GM23338 (cell line): ENCODE results near the gene CDH23. TPM values are rescaled to one million over a fixed set of nuclear protein-coding genes. Genes with fewer than 3 reads are reported as not detected.

ENCODE experiments used
- ATAC-seq: fragments of 200-7000 bp; cut with Tn5 transposase; 3 replicates; pipeline ENCODE4 v1.9.1; 2020
- DNase-seq: peaks from one replicate; pipeline ENCODE4 v3.0.0-alpha.2; 2015; ENCODE audit warnings: low spot score
- H2AFZ ChIP-seq: fragments of 200-600 bp; sonication (generic); 2 replicates; pipeline ENCODE4 v1.8.0; 2016; ENCODE audit warnings: antibody characterized with exemption, mild to moderate bottlenecking, moderate library complexity
- H3F3A ChIP-seq: fragments of 200-600 bp; sonication (generic); replicated peaks from 2 replicates; pipeline ENCODE4 v1.8.0; 2017; ENCODE audit warnings: antibody characterized with exemption, mixed run types, low read depth
- H3K27ac ChIP-seq: fragments of 200-600 bp; sonication (generic); 2 replicates; pipeline ENCODE4 v1.6.1; 2016; ENCODE audit warnings: low read depth
- H3K27me3 ChIP-seq: fragments of 200-600 bp; sonication (generic); 2 replicates; pipeline ENCODE4 v1.8.0; 2016; ENCODE audit warnings: mild to moderate bottlenecking, mixed run types, moderate library complexity; ENCODE audit not compliant: insufficient read depth
- H3K36me3 ChIP-seq: fragments of 200-600 bp; sonication (generic); 2 replicates; pipeline ENCODE4 v1.8.0; 2016; ENCODE audit warnings: mild to moderate bottlenecking; ENCODE audit not compliant: insufficient read depth
- H3K4me1 ChIP-seq: fragments of 200-600 bp; sonication (generic); 2 replicates; pipeline ENCODE4 v1.8.0; 2016; ENCODE audit warnings: mild to moderate bottlenecking, moderate library complexity; ENCODE audit not compliant: insufficient read depth
- H3K4me2 ChIP-seq: fragments of 200-600 bp; sonication (generic); 2 replicates; pipeline ENCODE4 v1.7.1; 2017; ENCODE audit warnings: mixed run types
- H3K4me3 ChIP-seq: fragments of 200-600 bp; sonication (generic); 2 replicates; pipeline ENCODE4 v1.6.1; 2016; ENCODE audit warnings: mixed run types
- H3K79me2 ChIP-seq: fragments of 200-600 bp; sonication (generic); replicated peaks from 2 replicates; pipeline ENCODE4 v1.8.0; 2017; ENCODE audit warnings: mild to moderate bottlenecking; ENCODE audit not compliant: insufficient read depth
- H3K9me2 ChIP-seq: fragments of 200-600 bp; sonication (generic); 2 replicates; pipeline ENCODE4 v1.8.0; 2017; ENCODE audit not compliant: insufficient read depth
- H4K20me1 ChIP-seq: fragments of 200-600 bp; sonication (generic); replicated peaks from 2 replicates; pipeline ENCODE4 v1.8.0; 2017; ENCODE audit warnings: mild to moderate bottlenecking; ENCODE audit not compliant: insufficient read depth
- H3K27ac Mint-ChIP-seq: 2 replicates; pipeline ENCODE4 v1.8.0; 2020; ENCODE audit warnings: inconsistent platforms, mild to moderate bottlenecking, moderate library complexity, mixed read lengths
- H3K27me3 Mint-ChIP-seq: 3 replicates; pipeline ENCODE4 v1.8.0; 2022; ENCODE audit warnings: low read depth, mild to moderate bottlenecking, moderate library complexity, mixed read lengths, inconsistent platforms; ENCODE audit not compliant: insufficient read depth, poor library complexity
- H3K36me3 Mint-ChIP-seq: 3 replicates; pipeline ENCODE4 v1.8.0; 2021; ENCODE audit warnings: low read depth, mild to moderate bottlenecking, inconsistent platforms, moderate library complexity, mixed read lengths
- H3K4me1 Mint-ChIP-seq: 3 replicates; pipeline ENCODE4 v1.8.0; 2020; ENCODE audit warnings: mild to moderate bottlenecking, inconsistent platforms, mixed read lengths
- H3K4me3 Mint-ChIP-seq: 3 replicates; pipeline ENCODE4 v1.8.0; 2021; ENCODE audit warnings: moderate library complexity, mild to moderate bottlenecking, inconsistent platforms, mixed read lengths
- H3K9me3 Mint-ChIP-seq: 3 replicates; pipeline ENCODE4 v1.8.0; 2020; ENCODE audit warnings: moderate library complexity, mild to moderate bottlenecking, inconsistent platforms, mixed read lengths
- CREB1 ChIP-seq: fragments of 250-450 bp; sonication (Bioruptor Pico); IDR thresholded peaks from 2 replicates; pipeline ENCODE4 v1.5.0; 2020; ENCODE audit warnings: low read depth, mild to moderate bottlenecking, moderate library complexity
- CTCF ChIP-seq, 2 experiments: fragments of 200-600 bp in 1 of 2; sonication (generic) in 1 of 2; conservative IDR thresholded peaks; 2 replicates each; pipeline versions ENCODE4 v1.5.1 to v1.6.1; 2016 to 2017; ENCODE audit warnings: antibody characterized with exemption in 2 of 2, low read depth in 2 of 2, mild to moderate bottlenecking in 2 of 2, moderate library complexity in 1 of 2
- ETS1 ChIP-seq: IDR thresholded peaks from 2 replicates; pipeline ENCODE4 v1.6.1; 2016; ENCODE audit warnings: antibody characterized with exemption
- EZH2 ChIP-seq: fragments of 200-600 bp; sonication (generic); IDR thresholded peaks from one replicate; pipeline ENCODE4 v1.8.0; 2017; ENCODE audit warnings: antibody characterized with exemption, mild to moderate bottlenecking, low read depth; ENCODE audit not compliant: unreplicated experiment
- EZH2phosphoT487 ChIP-seq: fragments of 200-600 bp; sonication (generic); IDR thresholded peaks from one replicate; pipeline ENCODE4 v1.8.1; 2018; ENCODE audit warnings: antibody characterized with exemption; ENCODE audit not compliant: unreplicated experiment
- JUNB ChIP-seq: IDR thresholded peaks from one replicate; pipeline ENCODE4 v1.6.1; 2016; ENCODE audit warnings: antibody characterized with exemption; ENCODE audit not compliant: unreplicated experiment
- NANOG ChIP-seq: IDR thresholded peaks from 2 replicates; pipeline ENCODE4 v1.6.1; 2016; ENCODE audit warnings: antibody characterized with exemption, borderline replicate concordance
- POLR2AphosphoS5 ChIP-seq: IDR thresholded peaks from 2 replicates; pipeline ENCODE4 v1.6.1; 2016; ENCODE audit warnings: antibody characterized with exemption, low read depth
- REST ChIP-seq: IDR thresholded peaks from one replicate; pipeline ENCODE4 v1.6.1; 2018; ENCODE audit warnings: antibody characterized with exemption; ENCODE audit not compliant: unreplicated experiment
- STAT1 ChIP-seq: IDR thresholded peaks from one replicate; pipeline ENCODE4 v1.6.1; 2016; ENCODE audit warnings: antibody characterized with exemption; ENCODE audit not compliant: unreplicated experiment
- ZNF114 ChIP-seq: fragments of 250-450 bp; sonication (Bioruptor Pico); IDR thresholded peaks from 2 replicates; pipeline ENCODE4 v1.5.0; 2020; ENCODE audit warnings: mild to moderate bottlenecking, moderate library complexity
- ZNF331 ChIP-seq: fragments of 250-450 bp; sonication (Bioruptor Pico); IDR thresholded peaks from 2 replicates; pipeline ENCODE4 v1.5.0; 2020; ENCODE audit warnings: low read depth, mild to moderate bottlenecking, moderate library complexity
- polyA plus RNA-seq: library from polyadenylated mRNA; unstranded; fragments of >200 nt; fragmentation: Nextera tagmentation; extraction: Ambion mirVana; gene quantifications from 2 replicates; pipeline ENCODE4 v1.2.1, GENCODE V29; 2016
- total RNA-seq: library from RNA; depleted of rRNA; stranded (reverse); fragments of >200 nt; shearing (Covaris generic); gene quantifications from 2 replicates; pipeline ENCODE4 v1.2.3, GENCODE V29; 2014

Gene CDH23
- total and polyA plus RNA-seq, 2 experiments from 2014 or later = 0.95 to 4.3 TPM

GRCh38 chr10:71778071-71778825, 381.5 kb downstream of the CDH23 start:
- no peak for DNase-seq
- Histone ChIP-seq H3K9me2 (no peaks in the 10 kb centered on the region), H2AFZ (no peak overlapping the region), H3K4me1 (peaks cover 8% of the 10 kb centered on the region), H3K79me2 (no peaks in the 10 kb centered on the region), H3K27ac (no peak overlapping the region), H3F3A (no peaks in the 10 kb centered on the region), H3K4me2 (no peak overlapping the region), H3K4me3 (no peak overlapping the region), H4K20me1 (no peaks in the 10 kb centered on the region), H3K27me3 (peaks cover under 1% of the 10 kb centered on the region; the same call in 1 of the 2 replicates), H3K36me3 (no peaks in the 10 kb centered on the region)
- Mint-ChIP-seq H3K27me3 (peaks cover 7% of the 10 kb centered on the region), H3K9me3 (0 out of 3 replicates have a peak, but pooled peaks cover 2% of the 10 kb centered on the region), H3K27ac (no peak overlapping the region), H3K4me3 (no peak overlapping the region), H3K36me3 (no peaks in the 10 kb centered on the region), H3K4me1 (peaks cover 23% of the 10 kb centered on the region)
- TF ChIP-seq CREB1 (no peak), NANOG (no peak), JUNB (no peak), ZNF331 (CRISPR knock-in tag) (no peak), ETS1 (no peak), EZH2 (no peak), EZH2phosphoT487 (no peak)
- ATAC-seq = no peak

- DNase-seq = no peak
- H3K36me3 ChIP-seq = no peaks in the 10 kb centered on the region
- H2AFZ ChIP-seq = no peak overlapping the region
- Mint-ChIP-seq H3K4me1 (peaks cover 21% of the 10 kb centered on the region), H3K36me3 (no peaks in the 10 kb centered on the region), H3K4me3 (no peak overlapping the region), H3K27me3 (peaks cover 11% of the 10 kb centered on the region), H3K27ac (no peak overlapping the region), H3K9me3 (0 out of 3 replicates have a peak, but pooled peaks cover 2% of the 10 kb centered on the region)
- no peak overlapping the region for H3K4me2 ChIP-seq
- H3K27ac ChIP-seq = no peak overlapping the region
- H3K79me2 ChIP-seq = no peaks in the 10 kb centered on the region
- no peak overlapping the region for H3K4me3 ChIP-seq
- H3F3A ChIP-seq = no peaks in the 10 kb centered on the region
- no peaks in the 10 kb centered on the region for H4K20me1 ChIP-seq
- H3K9me2 ChIP-seq = no peaks in the 10 kb centered on the region
- ATAC-seq = no peak
- H3K4me1 ChIP-seq = peaks cover 8% of the 10 kb centered on the region
- no peaks in the 10 kb centered on the region for H3K27me3 ChIP-seq
- TF ChIP-seq REST = no peak
- TF ChIP-seq ZNF114 = no peak
- no peak for TF ChIP-seq EZH2
- TF ChIP-seq STAT1 = no peak
- no peak for TF ChIP-seq POLR2AphosphoS5
- TF ChIP-seq ETS1 = no peak
- no peak for TF ChIP-seq ZNF331 (CRISPR knock-in tag)
- TF ChIP-seq CTCF (conservative IDR thresholded peaks at IDR 0.05; ENCODE audit: low read depth in 2 of 2) = no peak
- TF ChIP-seq EZH2phosphoT487 = no peak
- no peak for TF ChIP-seq NANOG
Measured at GRCh38 chr10:71779641-71780040, 382.9 kb downstream of the CDH23 start.
